ENCODE data around the gene SEMA4G. TPM values are rescaled to one million over a fixed set of nuclear protein-coding genes. Genes with fewer than 3 reads are reported as not detected.

The SEMA4G gene
- total and polyA plus RNA-seq, 2 of the 8 experiments (the other 6 are each of a cell fraction or from before 2014, with no cell fraction given) = 7.1 to 18.2 TPM

GRCh38 chr10:100962351-100963080 is 6.8 kb upstream of the SEMA4G start:
- Histone ChIP-seq H3K9me3 (ENCODE audit: insufficient read depth in 2 of 2, low read depth in 1 of 2, low read length in 1 of 2) (no peaks in the 10 kb centered on the region), H2AFZ (ENCODE audit: low read length) (no peak overlapping the region)
- CTCF ChIA-PET (ENCODE audit: partially characterized antibody) = interaction anchor here (1.1 to 1.3 kb wide), 2 partner anchors 29 to 52 kb away, joined by 5 read pairs; no protein-coding TSS in a partner anchor

More at GRCh38 chr10:100962351-100963080, 6.8 kb upstream of the SEMA4G start:
- H3K4me2 ChIP-seq (ENCODE audit: insufficient read depth in 1 of 2, low read depth in 2 of 2, low read length in 2 of 2) = no peak overlapping the region
- H3K23ac ChIP-seq (ENCODE audit: insufficient read length) = no peak overlapping the region
- H3K9ac ChIP-seq (replicated peaks in 1 of 4; ENCODE audit: extremely low read depth in 1 of 4, low read depth in 3 of 4, low read length in 3 of 4) = no peak overlapping the region
- H3K4me1 ChIP-seq (replicated peaks in 1 of 4; ENCODE audit: control insufficient read depth in 3 of 4, insufficient read depth in 4 of 4, low read length in 3 of 4) = no peaks in the 10 kb centered on the region
- H3K4ac ChIP-seq (replicated peaks; ENCODE audit: insufficient read length, low read depth, low read length) = no peak overlapping the region
- H3K79me2 ChIP-seq (ENCODE audit: control insufficient read depth in 1 of 2, insufficient read depth in 2 of 2, low read length in 2 of 2) = no peaks in the 10 kb centered on the region
- H2BK120ac ChIP-seq (replicated peaks; ENCODE audit: low read depth, low read length) = no peak overlapping the region
- H4K20me1 ChIP-seq (replicated peaks in 1 of 2; ENCODE audit: control insufficient read depth in 1 of 2, insufficient read depth in 2 of 2, low read length in 2 of 2) = no peaks in the 10 kb centered on the region
- no peaks in the 10 kb centered on the region for H3K79me1 ChIP-seq (ENCODE audit: low read depth, low read length)
- no peak overlapping the region for H2BK12ac ChIP-seq (ENCODE audit: low read depth, low read length)
- FAIRE-seq = no peak
- TF ChIP-seq CHD1 (IDR thresholded peaks at IDR 0.05; ENCODE audit: low read depth, low read length) (no peak), POLR2AphosphoS5 (IDR thresholded peaks at IDR 0.05; ENCODE audit: low read depth, low read length) (no peak), CBX8 (IDR thresholded peaks at IDR 0.05; ENCODE audit: borderline replicate concordance, low read depth, low read length) (no peak), ATF2 (IDR thresholded peaks at IDR 0.05; ENCODE audit: low read length) (no peak), SIRT6 (IDR thresholded peaks at IDR 0.05; ENCODE audit: low read length) (no peak)
- H2AK5ac ChIP-seq (ENCODE audit: low read depth, low read length) = no peak overlapping the region
- H3K56ac ChIP-seq (replicated peaks; ENCODE audit: insufficient read length, low read depth, low read length) = no peak overlapping the region
- H4K5ac ChIP-seq (ENCODE audit: insufficient read length, low read depth, low read length) = no peak overlapping the region
- POLR2A ChIA-PET (ENCODE audit: partially characterized antibody) = interaction anchor here (1.0 to 2.1 kb wide), 2 partner anchors 10 to 14 kb away, joined by 3 to 4 read pairs; no protein-coding TSS in a partner anchor
- H2BK20ac ChIP-seq (ENCODE audit: low read length) = no peak overlapping the region
- H3K27ac ChIP-seq (ENCODE audit: low read depth, low read length) = no peak overlapping the region
- H3K27me3 ChIP-seq (replicated peaks in 1 of 4; ENCODE audit: control insufficient read depth in 3 of 4, extremely low read depth in 1 of 4, insufficient read depth in 3 of 4, low read length in 3 of 4) = no peaks in the 10 kb centered on the region
- no peak overlapping the region for H4K91ac ChIP-seq (replicated peaks; ENCODE audit: insufficient read length, low read length)
- no peak overlapping the region for H2BK15ac ChIP-seq (ENCODE audit: low read length)
- no peak overlapping the region for H3K14ac ChIP-seq (ENCODE audit: insufficient read length)
- no peak overlapping the region for H3K18ac ChIP-seq (ENCODE audit: extremely low read depth, low read length)
- no peaks in the 10 kb centered on the region for H3K23me2 ChIP-seq (ENCODE audit: low read depth, low read length)
- DNase-seq (ENCODE audit: low read depth in 1 of 2, low spot score in 2 of 2) = no peak
- no peak overlapping the region for H4K8ac ChIP-seq (ENCODE audit: extremely low read depth, insufficient read depth, low read length)
- 86% methylated on average over 4 of the region's 4 CpGs; no CpG with 5 or more reads in 1 of the 2 experiments for WGBS, 2 experiments (ENCODE audit: extremely low coverage in 1 of 2, insufficient coverage in 1 of 2, insufficient read length in 1 of 2, insufficient replicate concordance in 2 of 2, low coverage in 1 of 2, low lambda C conversion rate in 2 of 2, missing lambda C conversion rate in 1 of 2)
- H3K4me3 ChIP-seq (ENCODE audit: extremely low read depth in 1 of 4, insufficient read depth in 2 of 4, low read depth in 3 of 4, low read length in 4 of 4) = no peak overlapping the region
- H3K36me3 ChIP-seq (ENCODE audit: control insufficient read depth in 2 of 4, insufficient read depth in 4 of 4, low read length in 3 of 4) = peaks cover 0 to 29% (median 3%) of the 10 kb centered on the region in 4 experiments; a peak in 4 of 8 replicates
- H2BK5ac ChIP-seq (ENCODE audit: low read depth, low read length) = no peak overlapping the region

Data from H1 (cell line).